Measurements from ENCODE around the gene UMAD1. TPM values are rescaled to one million over a fixed set of nuclear protein-coding genes. Genes with fewer than 3 reads are reported as not detected.

The UMAD1 gene
- polyA plus RNA-seq (2013, experiment 1 of 2) = 14.9 TPM
- 14.5 TPM for polyA plus RNA-seq (2013, experiment 2 of 2)

GRCh38 chr7:7640221-7641128, at the start of gene UMAD1:
Gene UMAD1 (plus strand): TSS chr7:7640752. CDS start chr7:7673372, 32,620 bp downstream.
- no peaks in the 10 kb centered on the region for H3K9me3 ChIP-seq (ENCODE audit: control insufficient read depth, low read length)
- no peak within 1 kb of the TSS for H2BK120ac ChIP-seq (ENCODE audit: low read depth, low read length)
- H2BK5ac ChIP-seq (ENCODE audit: low read depth, low read length, poor library complexity, severe bottlenecking) = no peak within 1 kb of the TSS
- H3K18ac ChIP-seq (ENCODE audit: low read depth in 1 of 2, low read length in 2 of 2) = peak within 1 kb of the TSS; percentile 14 to 82
- no peaks in the 10 kb centered on the region for H3K27me3 ChIP-seq (ENCODE audit: control insufficient read depth in 1 of 2, insufficient read depth in 1 of 2, low read length in 2 of 2)
- peak within 1 kb of the TSS in 1 of 2 experiments; percentile 86 for H3K14ac ChIP-seq (ENCODE audit: low read length in 2 of 2)
- peak within 1 kb of the TSS; percentile 92 for H2AFZ ChIP-seq (ENCODE audit: low read depth, low read length)
- peaks cover 0 to 17% of the 10 kb centered on the region in 2 experiments for H3K36me3 ChIP-seq (ENCODE audit: control insufficient read depth in 1 of 2, insufficient read depth in 2 of 2, low read depth in 1 of 2, low read length in 2 of 2)
- H3K4ac ChIP-seq (ENCODE audit: low read depth in 1 of 2, low read length in 2 of 2) = peak within 1 kb of the TSS; percentile 15 to 56
- H4K8ac ChIP-seq (ENCODE audit: low read length) = peak within 1 kb of the TSS; percentile 43
- WGBS = under 1% methylated on average over 64 of the region's 68 CpGs
- peak within 1 kb of the TSS; percentile 30 for H2BK15ac ChIP-seq (ENCODE audit: low read depth, poor library complexity, severe bottlenecking)
- H3K4me2 ChIP-seq (ENCODE audit: low read length, poor library complexity, severe bottlenecking) = peak within 1 kb of the TSS; percentile 89
- peak within 1 kb of the TSS; percentile 92 for H3K9ac ChIP-seq (ENCODE audit: low read length)
- H3K79me1 ChIP-seq (replicated peaks; ENCODE audit: low read length, poor library complexity, severe bottlenecking) = peaks cover 18% of the 10 kb centered on the region
- no peak within 1 kb of the TSS for H2AK5ac ChIP-seq (ENCODE audit: low read length, severe bottlenecking)
- H3K4me1 ChIP-seq (ENCODE audit: control insufficient read depth, insufficient read depth, low read depth, low read length) = peaks cover 5% of the 10 kb centered on the region
- peak within 1 kb of the TSS in 1 of 2 experiments; percentile 15 for H2BK12ac ChIP-seq (ENCODE audit: low read length in 2 of 2)
- peak within 1 kb of the TSS; percentile 93 to 95 for H3K4me3 ChIP-seq (ENCODE audit: insufficient read depth in 1 of 2, low read depth in 1 of 2, low read length in 2 of 2)
- peak within 1 kb of the TSS; percentile 79 for H3K27ac ChIP-seq (ENCODE audit: low read length, poor library complexity, severe bottlenecking)
- peak within 1 kb of the TSS; percentile 43 for H4K91ac ChIP-seq (ENCODE audit: low read length)
- no peak within 1 kb of the TSS for H3K23ac ChIP-seq (ENCODE audit: low read length in 2 of 2)
- DNase-seq = peak; percentile 99

- peak; percentile 41 for DNase-seq
- no peak overlapping the region for H4K91ac ChIP-seq (ENCODE audit: low read length)
These were observed 45.1 kb upstream of the UMAD1 start for GRCh38 chr7:7595451-7595850.

DNA sequence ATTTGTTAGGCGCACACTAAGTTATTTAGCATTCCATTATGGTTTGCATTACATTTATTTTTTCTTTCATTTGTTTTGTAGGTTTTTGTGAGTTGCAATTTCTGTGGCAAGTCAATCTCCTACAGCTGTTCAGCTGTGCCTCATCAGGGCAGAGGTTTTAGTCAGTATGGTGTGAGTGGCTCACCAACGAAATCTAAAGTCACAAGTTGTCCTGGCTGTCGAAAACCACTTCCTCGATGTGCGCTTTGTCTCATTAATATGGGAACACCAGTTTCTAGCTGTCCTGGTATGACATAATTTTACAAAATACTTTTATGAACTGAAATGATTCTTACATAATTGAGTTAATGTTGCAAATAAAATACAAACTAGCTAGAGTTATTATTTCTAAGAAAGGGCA, 44.4 kb upstream of the UMAD1 start:
- no peak overlapping the region for H2BK120ac ChIP-seq (ENCODE audit: low read depth, low read length)
- H3K14ac ChIP-seq (ENCODE audit: low read length in 2 of 2) = no peak overlapping the region
- WGBS = 50% methylated on average over 1 of the region's 5 CpGs
- no peaks in the 10 kb centered on the region for H3K9me3 ChIP-seq (ENCODE audit: control insufficient read depth, low read length)
- no peak overlapping the region for H3K4me2 ChIP-seq (ENCODE audit: low read length, poor library complexity, severe bottlenecking)
- H3K79me1 ChIP-seq (replicated peaks; ENCODE audit: low read length, poor library complexity, severe bottlenecking) = peaks cover 10% of the 10 kb centered on the region
- H3K18ac ChIP-seq (ENCODE audit: low read depth in 1 of 2, low read length in 2 of 2) = no peak overlapping the region
- H3K4me3 ChIP-seq (ENCODE audit: insufficient read depth in 1 of 2, low read depth in 1 of 2, low read length in 2 of 2) = no peak overlapping the region
- H2BK12ac ChIP-seq (ENCODE audit: low read length in 2 of 2) = no peak overlapping the region
- no peak overlapping the region for H3K4ac ChIP-seq (ENCODE audit: low read depth in 1 of 2, low read length in 2 of 2)
- H2BK15ac ChIP-seq (ENCODE audit: low read depth, poor library complexity, severe bottlenecking) = no peak overlapping the region
- no peak overlapping the region for H2AFZ ChIP-seq (ENCODE audit: low read depth, low read length)
- no peak overlapping the region for H4K8ac ChIP-seq (ENCODE audit: low read length)
- H4K91ac ChIP-seq (ENCODE audit: low read length) = no peak overlapping the region
- no peak overlapping the region for H2BK5ac ChIP-seq (ENCODE audit: low read depth, low read length, poor library complexity, severe bottlenecking)
- no peaks in the 10 kb centered on the region for H3K27me3 ChIP-seq (ENCODE audit: control insufficient read depth in 1 of 2, insufficient read depth in 1 of 2, low read length in 2 of 2)
- no peak overlapping the region for H2AK5ac ChIP-seq (ENCODE audit: low read length, severe bottlenecking)
- DNase-seq = no peak
- H3K9ac ChIP-seq (ENCODE audit: low read length) = no peak overlapping the region
- H3K4me1 ChIP-seq (ENCODE audit: control insufficient read depth, insufficient read depth, low read depth, low read length) = no peaks in the 10 kb centered on the region
- no peak overlapping the region for H3K23ac ChIP-seq (ENCODE audit: low read length in 2 of 2)
- peaks cover 3 to 33% of the 10 kb centered on the region in 2 experiments for H3K36me3 ChIP-seq (ENCODE audit: control insufficient read depth in 1 of 2, insufficient read depth in 2 of 2, low read depth in 1 of 2, low read length in 2 of 2)
- no peak overlapping the region for H3K27ac ChIP-seq (ENCODE audit: low read length, poor library complexity, severe bottlenecking)

More at GRCh38 chr7:7595451-7595850, 45.1 kb upstream of the UMAD1 start:
- Histone ChIP-seq H2BK15ac (ENCODE audit: low read depth, poor library complexity, severe bottlenecking) (no peak overlapping the region), H2BK120ac (ENCODE audit: low read depth, low read length) (no peak overlapping the region), H2BK5ac (ENCODE audit: low read depth, low read length, poor library complexity, severe bottlenecking) (no peak overlapping the region), H2AFZ (ENCODE audit: low read depth, low read length) (no peak overlapping the region), H2BK12ac (ENCODE audit: low read length in 2 of 2) (no peak overlapping the region), H3K18ac (ENCODE audit: low read depth in 1 of 2, low read length in 2 of 2) (no peak overlapping the region), H3K27me3 (ENCODE audit: control insufficient read depth in 1 of 2, insufficient read depth in 1 of 2, low read length in 2 of 2) (no peaks in the 10 kb centered on the region), H2AK5ac (ENCODE audit: low read length, severe bottlenecking) (no peak overlapping the region), H3K9ac (ENCODE audit: low read length) (no peak overlapping the region), H4K8ac (ENCODE audit: low read length) (no peak overlapping the region), H3K4me3 (ENCODE audit: insufficient read depth in 1 of 2, low read depth in 1 of 2, low read length in 2 of 2) (no peak overlapping the region), H3K23ac (ENCODE audit: low read length in 2 of 2) (no peak overlapping the region), H3K4ac (ENCODE audit: low read depth in 1 of 2, low read length in 2 of 2) (no peak overlapping the region), H3K4me2 (ENCODE audit: low read length, poor library complexity, severe bottlenecking) (no peak overlapping the region), H3K79me1 (replicated peaks; ENCODE audit: low read length, poor library complexity, severe bottlenecking) (peaks cover 12% of the 10 kb centered on the region), H3K14ac (ENCODE audit: low read length in 2 of 2) (no peak overlapping the region), H3K36me3 (ENCODE audit: control insufficient read depth in 1 of 2, insufficient read depth in 2 of 2, low read depth in 1 of 2, low read length in 2 of 2) (peaks cover 3 to 39% of the 10 kb centered on the region in 2 experiments), H3K9me3 (ENCODE audit: control insufficient read depth, low read length) (no peaks in the 10 kb centered on the region), H3K27ac (ENCODE audit: low read length, poor library complexity, severe bottlenecking) (no peak overlapping the region), H3K4me1 (ENCODE audit: control insufficient read depth, insufficient read depth, low read depth, low read length) (no peaks in the 10 kb centered on the region)
- WGBS = no CpG with 5 or more reads among the region's 1 CpG

DNA sequence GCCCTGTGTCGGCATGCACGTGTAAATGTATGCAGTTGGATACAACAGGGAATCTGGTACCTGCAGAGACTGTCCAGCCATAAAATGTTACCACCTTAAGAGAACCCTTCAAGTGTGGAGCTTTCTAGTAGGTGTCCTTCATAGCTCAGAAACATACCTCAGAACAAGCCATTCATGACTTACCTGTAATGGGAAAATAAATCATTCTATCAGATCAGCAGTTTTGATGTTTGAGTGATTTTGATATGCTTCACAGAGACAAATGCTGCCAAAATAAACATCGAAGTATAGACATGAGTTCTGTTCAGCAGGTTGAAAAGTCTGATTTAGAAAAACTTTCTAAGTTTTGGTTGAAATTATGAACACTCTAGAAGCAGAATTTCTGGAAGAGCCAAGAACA, 33.5 kb upstream of the UMAD1 start:
- Histone ChIP-seq H2BK15ac (ENCODE audit: low read depth, poor library complexity, severe bottlenecking) (no peak overlapping the region), H3K23ac (ENCODE audit: low read length in 2 of 2) (no peak overlapping the region), H2BK12ac (ENCODE audit: low read length in 2 of 2) (no peak overlapping the region), H3K9ac (ENCODE audit: low read length) (no peak overlapping the region), H3K27ac (ENCODE audit: low read length, poor library complexity, severe bottlenecking) (no peak overlapping the region), H3K4me3 (ENCODE audit: insufficient read depth in 1 of 2, low read depth in 1 of 2, low read length in 2 of 2) (no peak overlapping the region), H2BK5ac (ENCODE audit: low read depth, low read length, poor library complexity, severe bottlenecking) (no peak overlapping the region), H4K91ac (ENCODE audit: low read length) (no peak overlapping the region), H3K4me1 (ENCODE audit: control insufficient read depth, insufficient read depth, low read depth, low read length) (no peaks in the 10 kb centered on the region), H3K27me3 (ENCODE audit: control insufficient read depth in 1 of 2, insufficient read depth in 1 of 2, low read length in 2 of 2) (no peaks in the 10 kb centered on the region), H4K8ac (ENCODE audit: low read length) (no peak overlapping the region), H2AFZ (ENCODE audit: low read depth, low read length) (no peak overlapping the region), H2AK5ac (ENCODE audit: low read length, severe bottlenecking) (no peak overlapping the region), H2BK120ac (ENCODE audit: low read depth, low read length) (no peak overlapping the region), H3K18ac (ENCODE audit: low read depth in 1 of 2, low read length in 2 of 2) (no peak overlapping the region), H3K36me3 (ENCODE audit: control insufficient read depth in 1 of 2, insufficient read depth in 2 of 2, low read depth in 1 of 2, low read length in 2 of 2) (peaks cover 0 to 30% of the 10 kb centered on the region in 2 experiments), H3K14ac (ENCODE audit: low read length in 2 of 2) (no peak overlapping the region), H3K4ac (ENCODE audit: low read depth in 1 of 2, low read length in 2 of 2) (no peak overlapping the region), H3K4me2 (ENCODE audit: low read length, poor library complexity, severe bottlenecking) (no peak overlapping the region), H3K79me1 (replicated peaks; ENCODE audit: low read length, poor library complexity, severe bottlenecking) (no peaks in the 10 kb centered on the region), H3K9me3 (ENCODE audit: control insufficient read depth, low read length) (no peaks in the 10 kb centered on the region)
- 65% methylated on average over 3 of the region's 3 CpGs for WGBS
- DNase-seq = no peak

Measured in mesenchymal stem cell (in vitro differentiated cells and primary cell).